ENCODE data around the gene PYROXD2. TPM values are rescaled to one million over a fixed set of nuclear protein-coding genes. Genes with fewer than 3 reads are reported as not detected.

Gene PYROXD2
- total RNA-seq, 2 experiments from 2014 or later: 8.5 to 9.8 TPM

GRCh38 chr10:98408799-98409198, 6.2 kb downstream of the PYROXD2 start:
- Mint-ChIP-seq H3K36me3 (ENCODE audit: low read depth) (peaks cover 4% of the 10 kb centered on the region), H3K27me3 (no peaks in the 10 kb centered on the region), H3K9me3 (no peaks in the 10 kb centered on the region), H3K27ac (no peak overlapping the region), H3K4me1 (ENCODE audit: low read depth) (peaks cover 10% of the 10 kb centered on the region), H3K4me3 (no peak overlapping the region)
- Histone ChIP-seq H3K9me3 (ENCODE audit: control insufficient read depth in 1 of 2, insufficient read depth in 1 of 2, low read length in 2 of 2) (no peaks in the 10 kb centered on the region), H3K4me1 (ENCODE audit: insufficient read depth, low read length) (no peaks in the 10 kb centered on the region), H3K27ac (ENCODE audit: low read depth in 1 of 2, low read length in 2 of 2) (no peak overlapping the region), H3K27me3 (ENCODE audit: control insufficient read depth in 1 of 2, insufficient read depth in 2 of 2, low read length in 2 of 2) (no peaks in the 10 kb centered on the region), H3K4me3 (ENCODE audit: low read length) (no peak overlapping the region), H3K36me3 (ENCODE audit: insufficient read depth, low read length) (no peaks in the 10 kb centered on the region)
- intact Hi-C loops (cut with DNase I, micrococcal nuclease): no loop called here
- ChIA-PET POLR2A (no interaction called here), CTCF (interaction anchor here (1.2 kb wide), 1 partner anchor 17 kb away, joined by 3 read pairs; no protein-coding TSS in a partner anchor)
- DNase-seq (peak in 1 of 14 experiments; percentile 9), ATAC-seq (ENCODE audit: poor library complexity) (no peak)
- TF ChIP-seq, protein P1, sequence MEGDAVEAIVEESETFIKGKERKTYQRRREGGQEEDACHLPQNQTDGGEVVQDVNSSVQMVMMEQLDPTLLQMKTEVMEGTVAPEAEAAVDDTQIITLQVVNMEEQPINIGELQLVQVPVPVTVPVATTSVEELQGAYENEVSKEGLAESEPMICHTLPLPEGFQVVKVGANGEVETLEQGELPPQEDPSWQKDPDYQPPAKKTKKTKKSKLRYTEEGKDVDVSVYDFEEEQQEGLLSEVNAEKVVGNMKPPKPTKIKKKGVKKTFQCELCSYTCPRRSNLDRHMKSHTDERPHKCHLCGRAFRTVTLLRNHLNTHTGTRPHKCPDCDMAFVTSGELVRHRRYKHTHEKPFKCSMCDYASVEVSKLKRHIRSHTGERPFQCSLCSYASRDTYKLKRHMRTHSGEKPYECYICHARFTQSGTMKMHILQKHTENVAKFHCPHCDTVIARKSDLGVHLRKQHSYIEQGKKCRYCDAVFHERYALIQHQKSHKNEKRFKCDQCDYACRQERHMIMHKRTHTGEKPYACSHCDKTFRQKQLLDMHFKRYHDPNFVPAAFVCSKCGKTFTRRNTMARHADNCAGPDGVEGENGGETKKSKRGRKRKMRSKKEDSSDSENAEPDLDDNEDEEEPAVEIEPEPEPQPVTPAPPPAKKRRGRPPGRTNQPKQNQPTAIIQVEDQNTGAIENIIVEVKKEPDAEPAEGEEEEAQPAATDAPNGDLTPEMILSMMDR (IDR thresholded peaks at IDR 0.05): no peak

GRCh38 chr10:98407744-98408241, 7.2 kb downstream of the PYROXD2 start:
- intact Hi-C loops (cut with DNase I, micrococcal nuclease): no loop called here
- Mint-ChIP-seq H3K9me3 (no peaks in the 10 kb centered on the region), H3K27ac (no peak overlapping the region), H3K36me3 (ENCODE audit: low read depth) (peaks cover 14% of the 10 kb centered on the region), H3K27me3 (no peaks in the 10 kb centered on the region), H3K4me3 (no peak overlapping the region), H3K4me1 (ENCODE audit: low read depth) (peaks cover 4% of the 10 kb centered on the region)
- no peak for ATAC-seq (ENCODE audit: poor library complexity)
- TF ChIP-seq, protein P1 (IDR thresholded peaks at IDR 0.05): no peak
- no peak for DNase-seq
- ChIA-PET CTCF (no interaction called here), POLR2A (no interaction called here)
- H3K4me3 ChIP-seq (ENCODE audit: low read length): no peak overlapping the region
- no peaks in the 10 kb centered on the region for H3K36me3 ChIP-seq (ENCODE audit: insufficient read depth, low read length)
- H3K4me1 ChIP-seq (ENCODE audit: insufficient read depth, low read length): no peaks in the 10 kb centered on the region
- H3K9me3 ChIP-seq (ENCODE audit: control insufficient read depth in 1 of 2, insufficient read depth in 1 of 2, low read length in 2 of 2): peaks cover 0 to 3% of the 10 kb centered on the region in 2 experiments
- H3K27ac ChIP-seq (ENCODE audit: low read depth in 1 of 2, low read length in 2 of 2): no peak overlapping the region
- H3K27me3 ChIP-seq (ENCODE audit: control insufficient read depth in 1 of 2, insufficient read depth in 2 of 2, low read length in 2 of 2): no peaks in the 10 kb centered on the region

- H3K4me3 ChIP-seq (ENCODE audit: low read length): no peak overlapping the region
- ATAC-seq (ENCODE audit: poor library complexity) (no peak), DNase-seq (no peak)
- H3K27me3 Mint-ChIP-seq: no peaks in the 10 kb centered on the region
- no peak overlapping the region for H3K4me3 Mint-ChIP-seq
- intact Hi-C loops (cut with DNase I, micrococcal nuclease): no loop called here
- H3K4me1 Mint-ChIP-seq (ENCODE audit: low read depth): no peaks in the 10 kb centered on the region
- ChIA-PET CTCF (no interaction called here), POLR2A (no interaction called here)
- H3K4me1 ChIP-seq (ENCODE audit: insufficient read depth, low read length): no peaks in the 10 kb centered on the region
- H3K27me3 ChIP-seq (ENCODE audit: control insufficient read depth in 1 of 2, insufficient read depth in 2 of 2, low read length in 2 of 2): no peaks in the 10 kb centered on the region
- peaks cover 19% of the 10 kb centered on the region for H3K36me3 Mint-ChIP-seq (ENCODE audit: low read depth)
- peaks cover 0 to 3% of the 10 kb centered on the region in 2 experiments for H3K9me3 ChIP-seq (ENCODE audit: control insufficient read depth in 1 of 2, insufficient read depth in 1 of 2, low read length in 2 of 2)
- H3K27ac Mint-ChIP-seq: no peak overlapping the region
- no peaks in the 10 kb centered on the region for H3K9me3 Mint-ChIP-seq
- TF ChIP-seq, protein P1 (IDR thresholded peaks at IDR 0.05): no peak
- H3K27ac ChIP-seq (ENCODE audit: low read depth in 1 of 2, low read length in 2 of 2): no peak overlapping the region
- H3K36me3 ChIP-seq (ENCODE audit: insufficient read depth, low read length): no peaks in the 10 kb centered on the region
Measured at GRCh38 chr10:98407017-98407743, 7.8 kb downstream of the PYROXD2 start.
